Inflammatory macrophage treated with lipopolysaccharide for 1 hour (primary cell): ENCODE results near the gene GNS.

Experiments
- DNase-seq, 2 donors: peaks; one replicate each; pipeline ENCODE4 v3.0.0-alpha.2; 2020 to 2022

Gene GNS

GRCh38 chr12:64735442-64735841 lies 23.8 kb downstream of the GNS start:
- DNase-seq = peak; percentile 54 to 64

GRCh38 chr12:64733857-64734256 lies 25.3 kb downstream of the GNS start:
- no peak for DNase-seq

- no peak for DNase-seq
These were observed 27.5 kb downstream of the GNS start for GRCh38 chr12:64731683-64732082.

DNA sequence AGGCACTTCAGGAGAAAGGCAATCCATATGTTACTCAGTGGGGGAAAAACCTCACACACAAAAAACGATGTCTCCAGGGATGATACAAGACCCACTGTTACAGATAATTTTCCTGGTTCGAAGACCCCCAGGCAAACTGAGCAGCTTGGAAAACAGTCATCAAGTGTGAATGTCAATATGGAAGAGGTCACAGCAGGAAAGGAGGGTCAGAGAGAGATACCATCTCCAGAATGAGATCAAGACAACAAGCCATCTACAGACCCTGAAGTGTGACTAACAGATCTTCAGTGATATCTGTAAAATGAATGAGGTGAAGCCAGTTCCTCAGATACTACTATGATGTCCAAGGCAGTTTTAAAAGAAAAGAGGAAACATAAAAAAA lies 28.6 kb downstream of the GNS start:
- DNase-seq = no peak

DNA sequence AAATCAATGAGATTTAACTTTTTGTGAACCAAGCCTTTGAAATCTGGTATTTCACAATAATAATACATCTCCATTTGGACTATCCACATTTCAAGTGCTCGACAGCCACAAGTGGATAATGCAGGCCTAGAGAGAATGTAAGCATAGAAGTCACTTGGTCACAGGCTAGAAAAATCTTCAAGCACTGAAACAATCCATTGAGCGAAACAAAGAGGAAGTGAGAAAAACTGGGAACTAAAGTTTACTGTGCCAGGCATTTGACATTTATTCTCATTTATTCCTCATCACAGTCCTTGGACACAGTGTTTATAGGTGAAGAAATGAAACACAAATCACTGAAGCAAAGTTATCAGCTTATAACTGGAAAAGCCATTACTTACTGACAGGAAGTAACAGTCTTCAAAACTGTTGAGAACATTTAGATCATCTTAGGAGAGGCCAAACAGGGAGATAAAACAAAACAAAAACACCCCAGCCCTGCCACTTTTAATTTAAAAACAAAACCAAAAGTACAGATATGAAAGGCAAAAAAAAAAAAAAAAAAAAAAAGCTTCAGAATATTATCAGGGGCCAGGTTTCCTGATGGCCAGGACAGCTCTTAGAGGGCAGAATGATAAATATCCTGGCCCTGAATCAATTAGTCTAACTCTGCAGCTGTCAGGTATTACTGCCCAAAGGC lies 29.2 kb downstream of the GNS start:
- peak; percentile 53 to 68 for DNase-seq

DNA sequence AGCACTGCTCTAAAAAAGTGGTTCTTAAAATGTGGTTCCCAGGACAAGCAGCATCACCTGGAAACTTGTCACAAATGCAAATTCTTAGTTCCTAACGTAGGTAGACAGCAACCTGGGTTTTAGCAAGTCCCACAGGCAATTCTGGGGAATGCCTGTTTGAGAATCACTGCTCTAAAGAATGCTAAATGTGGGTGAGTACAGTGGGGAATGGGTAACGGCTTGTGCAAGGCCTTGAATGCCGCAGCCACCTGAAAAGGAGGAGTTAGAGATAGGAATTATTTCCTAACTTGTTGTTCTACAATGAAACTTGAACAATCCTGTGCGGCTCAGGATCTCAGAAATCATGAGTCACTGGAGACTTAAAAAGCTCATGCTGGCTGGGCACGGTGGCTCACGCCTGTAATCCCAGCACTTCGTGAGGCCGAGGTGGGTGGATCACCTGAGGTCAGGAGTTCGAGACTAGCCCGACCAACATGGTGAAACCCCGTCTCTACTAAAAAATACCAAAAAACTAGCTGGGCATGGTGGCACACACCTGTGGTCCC lies 34.9 kb downstream of the GNS start:
- no peak for DNase-seq

DNA sequence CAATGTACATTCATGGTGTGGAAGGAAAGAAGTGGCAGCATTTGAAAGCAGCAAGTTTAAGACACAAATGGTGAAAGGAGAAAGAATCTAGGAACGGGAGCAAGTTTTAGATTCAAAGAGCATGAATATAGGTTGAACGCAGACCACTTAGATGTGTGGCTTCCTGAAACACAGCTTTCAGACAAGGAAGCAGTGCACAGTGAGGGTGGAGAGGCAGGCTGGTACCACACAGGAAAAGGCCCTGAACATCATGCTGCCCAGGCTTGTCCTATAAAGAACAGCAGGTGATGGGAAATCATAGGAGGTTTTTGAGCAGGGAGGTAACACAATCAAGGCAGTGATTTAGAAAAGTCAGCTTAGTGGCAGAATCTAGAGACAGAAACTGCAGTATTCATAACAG lies 35.6 kb downstream of the GNS start:
- DNase-seq = no peak

GRCh38 chr12:64722835-64723234 lies 36.4 kb downstream of the GNS start:
- DNase-seq = no peak

GRCh38 chr12:64720884-64721283 lies 38.3 kb downstream of the GNS start:
- DNase-seq = no peak

DNA sequence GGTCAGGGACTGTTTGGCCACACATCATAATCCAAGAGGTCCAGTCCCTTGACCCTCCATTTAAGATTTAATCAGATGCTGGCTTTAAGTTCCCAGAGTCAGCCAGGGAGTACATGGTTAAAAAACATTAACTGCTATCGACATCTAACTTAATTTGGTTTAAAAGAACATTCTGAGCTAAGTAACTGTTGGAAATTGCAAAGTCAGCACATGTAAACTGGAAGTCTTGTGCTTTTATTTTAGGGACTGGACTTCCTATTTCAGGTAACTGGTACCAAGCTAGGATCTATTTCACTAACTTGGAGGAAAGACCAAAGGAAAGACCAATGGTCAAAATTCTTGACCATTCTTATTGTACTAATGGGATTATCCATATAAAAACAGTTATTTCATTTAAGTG lies 40.6 kb downstream of the GNS start:
- no peak for DNase-seq

GRCh38 chr12:64716839-64717455 lies 42.3 kb downstream of the GNS start:
- no peak for DNase-seq

GRCh38 chr12:64716371-64716770 lies 42.8 kb downstream of the GNS start:
- DNase-seq = no peak

DNA sequence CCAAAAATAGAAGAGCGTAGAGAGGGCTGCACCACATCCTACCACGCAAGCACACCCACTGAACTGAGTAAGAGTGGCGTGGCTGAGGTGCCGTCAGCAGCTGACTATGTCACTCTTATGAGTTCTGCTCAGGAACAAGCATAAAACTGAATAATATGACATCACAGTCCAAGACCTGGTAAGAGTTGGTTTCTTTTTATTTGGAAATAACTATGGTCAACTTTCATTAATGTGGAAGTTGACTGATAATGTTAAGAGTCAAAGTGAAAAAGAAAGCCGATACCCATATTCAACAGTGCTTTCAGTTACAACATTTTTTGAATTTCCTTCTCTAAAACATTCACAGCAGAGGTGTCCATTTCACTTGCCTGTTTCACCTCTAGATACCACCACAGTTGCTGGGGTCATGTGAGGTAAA lies 44.6 kb downstream of the GNS start:
- peak; percentile 69 to 80 for DNase-seq

DNA sequence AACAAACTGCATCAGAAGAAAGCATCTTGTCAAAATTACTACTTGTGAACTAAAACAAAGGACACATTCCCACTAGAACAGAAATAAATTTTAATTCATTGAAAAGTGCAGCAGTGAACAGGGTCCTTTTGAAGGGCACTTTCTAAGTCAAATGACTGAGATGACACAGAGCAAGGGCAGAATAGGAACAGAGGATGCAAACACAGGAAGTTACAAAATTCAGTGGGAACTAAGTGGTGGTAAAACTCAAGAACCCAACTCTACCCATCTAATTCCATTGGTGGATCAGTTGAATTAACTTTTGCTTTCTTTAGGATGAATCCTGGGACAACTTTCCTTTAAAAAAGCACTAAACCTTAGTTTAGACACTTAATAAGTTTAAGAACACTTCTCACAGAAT lies 45.8 kb downstream of the GNS start:
- peak; percentile 49 to 58 for DNase-seq

- no peak for DNase-seq
These were observed 49.8 kb downstream of the GNS start for GRCh38 chr12:64709429-64709828.

GRCh38 chr12:64707926-64708325 lies 51.3 kb downstream of the GNS start:
- peak; percentile 76 to 79 for DNase-seq

GRCh38 chr12:64707362-64707761 lies 51.8 kb downstream of the GNS start:
- no peak for DNase-seq

GRCh38 chr12:64706857-64707256 lies 52.3 kb downstream of the GNS start:
- DNase-seq = no peak

DNA sequence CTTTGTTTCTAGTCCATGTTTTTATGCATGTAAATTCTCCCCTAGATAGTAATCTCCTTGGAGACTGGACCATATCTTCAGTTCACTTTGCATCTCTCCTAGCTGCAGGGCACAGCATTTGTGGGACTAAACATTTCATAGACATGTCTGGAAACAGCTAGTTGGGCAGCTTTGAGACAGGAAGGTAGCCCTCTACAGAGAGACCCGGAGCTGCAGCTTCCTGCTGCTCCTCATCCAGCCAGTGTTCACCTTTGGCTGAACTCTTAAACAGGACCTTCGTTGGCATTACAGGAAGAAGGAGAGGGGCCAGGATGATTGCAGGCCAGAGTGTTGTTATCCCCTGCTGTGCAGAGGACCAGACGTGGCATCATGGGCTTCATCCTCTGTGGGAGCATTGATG lies 52.9 kb downstream of the GNS start:
- DNase-seq = no peak

- DNase-seq = no peak
These were observed 57.9 kb downstream of the GNS start for GRCh38 chr12:64701283-64701682.

GRCh38 chr12:64700532-64700931 lies 58.7 kb downstream of the GNS start:
- no peak for DNase-seq

DNA sequence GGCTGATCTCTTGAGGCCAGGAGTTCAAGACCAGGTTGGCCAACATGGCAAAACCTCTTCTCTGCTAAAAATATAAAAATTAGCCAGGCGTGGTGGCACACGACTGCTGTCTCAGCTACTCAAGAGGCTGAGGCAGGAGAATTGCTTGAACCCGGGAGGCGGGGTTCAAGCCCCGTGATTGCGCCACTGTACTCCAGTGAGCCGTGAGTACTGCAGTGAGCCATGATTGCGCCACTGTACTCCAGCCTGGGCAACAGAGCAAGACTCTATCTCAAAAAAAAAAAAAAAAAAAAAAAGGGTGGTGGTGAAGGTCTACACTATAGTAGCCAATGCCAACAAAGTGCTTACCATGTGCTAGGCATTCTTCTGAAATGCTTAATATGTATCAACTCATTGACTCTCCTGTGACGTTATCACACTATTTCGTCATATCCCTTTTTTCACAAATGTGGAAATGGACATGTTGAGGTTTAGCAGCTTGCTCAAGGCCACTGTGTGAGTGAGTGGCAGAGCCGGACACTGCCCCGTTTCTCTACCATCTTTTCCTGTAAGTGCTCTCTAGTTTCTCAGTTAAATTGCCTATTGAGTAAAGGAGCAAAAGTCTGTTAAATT lies 59.6 kb downstream of the GNS start:
- peak; percentile 91 to 98 for DNase-seq

DNA sequence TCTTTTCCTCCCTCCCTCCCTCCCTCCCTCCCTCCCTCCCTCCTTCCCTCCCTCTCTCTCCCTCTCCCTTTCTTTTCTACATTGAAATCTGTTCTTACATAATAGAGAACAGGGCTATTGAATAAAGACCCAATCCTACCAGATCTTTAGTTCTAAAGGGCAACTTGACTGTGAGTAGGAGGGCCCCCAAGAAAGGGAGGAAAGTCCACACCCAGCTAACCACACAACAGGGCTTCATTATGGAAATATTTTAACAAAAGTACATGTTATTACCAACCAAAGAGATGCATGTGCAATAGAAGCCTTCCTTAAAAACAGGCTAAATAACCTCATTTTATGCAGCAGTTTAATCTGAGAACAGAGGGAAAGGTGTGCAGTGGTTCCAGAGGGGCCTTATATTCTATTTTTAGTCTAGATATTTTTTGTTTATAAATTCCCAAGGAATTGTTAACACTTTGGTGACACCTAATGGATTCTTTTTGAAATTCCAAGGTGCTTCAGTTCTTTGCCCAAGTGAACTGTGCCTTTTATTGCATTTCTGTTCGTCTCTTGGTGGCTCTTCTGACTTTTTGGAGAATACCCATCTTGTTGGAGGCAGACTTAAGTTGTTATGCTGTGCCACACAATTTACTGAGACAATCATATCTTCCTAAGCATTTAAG lies 63.0 kb downstream of the GNS start:
- DNase-seq = peak; percentile 47 to 77

DNA sequence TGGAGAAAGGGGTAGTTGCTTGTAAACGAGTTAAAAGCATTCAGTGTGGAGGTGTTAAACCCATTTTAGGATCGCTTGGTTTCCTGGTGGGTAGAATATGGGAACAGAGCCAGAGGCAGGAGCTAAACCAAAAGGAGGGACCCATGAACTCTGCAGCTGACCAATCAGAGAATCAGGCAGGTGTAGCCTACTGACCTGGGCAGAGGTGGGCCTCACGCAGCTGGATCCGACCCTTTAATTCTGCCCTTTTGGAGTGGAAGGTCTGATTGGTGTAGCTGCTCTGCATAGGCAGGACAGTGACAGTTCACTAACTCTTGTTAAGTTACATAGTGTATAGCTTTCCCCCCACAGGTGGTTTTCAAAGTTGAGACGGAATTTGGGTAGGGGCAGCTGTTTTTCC lies 63.7 kb downstream of the GNS start:
- no peak for DNase-seq
